ENCODE measurements around the gene MGAT2. TPM values are rescaled to one million over a fixed set of nuclear protein-coding genes. Genes with fewer than 3 reads are reported as not detected.
"Not testable (repeated sequence)": the region's sequence is repeated elsewhere in the genome, so short reads cannot be mapped to it uniquely, and the experiment has no call there.

MGAT2 gene
- total RNA-seq, 1 experiment from 2014 or later: 39.0 TPM

GRCh38 chr14:49598485-49599300 is 21.9 kb upstream of the MGAT2 start, which contains the start of gene LRR1:
Gene LRR1, plus strand, starts transcription at chr14:49598940. Its CDS starts 81 bp downstream, at chr14:49599021.
- peak; percentile 74 for DNase-seq (ENCODE audit: low read depth, low spot score)
- in situ Hi-C loops (cut with HindIII; ENCODE audit: low pct_unique_long_range_greater_than_20kb, low sequenced_read_pairs): no loop called here

- DNase-seq (ENCODE audit: low read depth, low spot score): no peak
- in situ Hi-C loops (cut with HindIII; ENCODE audit: low pct_unique_long_range_greater_than_20kb, low sequenced_read_pairs): no loop called here
These were observed 13.0 kb upstream of the MGAT2 start for GRCh38 chr14:49607583-49607982.

GRCh38 chr14:49612251-49612650 is 8.3 kb upstream of the MGAT2 start:
- no peak for DNase-seq (ENCODE audit: low read depth, low spot score)
- in situ Hi-C loops (cut with HindIII; ENCODE audit: low pct_unique_long_range_greater_than_20kb, low sequenced_read_pairs): no loop called here

GRCh38 chr14:49612671-49613070 is 7.9 kb upstream of the MGAT2 start:
- in situ Hi-C loops (cut with HindIII; ENCODE audit: low pct_unique_long_range_greater_than_20kb, low sequenced_read_pairs): no loop called here
- no peak for DNase-seq (ENCODE audit: low read depth, low spot score)

- in situ Hi-C loops (cut with HindIII; ENCODE audit: low pct_unique_long_range_greater_than_20kb, low sequenced_read_pairs): no loop called here
- no peak for DNase-seq (ENCODE audit: low read depth, low spot score)
These were observed 6.4 kb upstream of the MGAT2 start for GRCh38 chr14:49614196-49614595.

GRCh38 chr14:49615776-49616175 is 4.8 kb upstream of the MGAT2 start:
- DNase-seq (ENCODE audit: low read depth, low spot score): no peak
- in situ Hi-C loops (cut with HindIII; ENCODE audit: low pct_unique_long_range_greater_than_20kb, low sequenced_read_pairs): no loop called here

- in situ Hi-C loops (cut with HindIII; ENCODE audit: low pct_unique_long_range_greater_than_20kb, low sequenced_read_pairs): no loop called here
- DNase-seq (ENCODE audit: low read depth, low spot score): no peak
These were observed 2.6 kb upstream of the MGAT2 start for GRCh38 chr14:49617852-49618519.

- in situ Hi-C loops (cut with HindIII; ENCODE audit: low pct_unique_long_range_greater_than_20kb, low sequenced_read_pairs): not testable (repeated sequence)
These were observed 1.3 kb upstream of the MGAT2 start for GRCh38 chr14:49619273-49619672.

GRCh38 chr14:49619730-49620129 is 869 bp upstream of the MGAT2 start:
- DNase-seq (ENCODE audit: low read depth, low spot score): no peak
- in situ Hi-C loops (cut with HindIII; ENCODE audit: low pct_unique_long_range_greater_than_20kb, low sequenced_read_pairs): no loop called here

More at GRCh38 chr14:49619273-49619672, 1.3 kb upstream of the MGAT2 start:
- not testable (repeated sequence) for DNase-seq (ENCODE audit: low read depth, low spot score)

- DNase-seq (ENCODE audit: low read depth, low spot score): peak; percentile 40
- in situ Hi-C loops (cut with HindIII; ENCODE audit: low pct_unique_long_range_greater_than_20kb, low sequenced_read_pairs): no loop called here
These were observed 699 bp downstream of the MGAT2 start for GRCh38 chr14:49621114-49621881.

GRCh38 chr14:49622022-49622607 is 1.5 kb downstream of the MGAT2 start:
- in situ Hi-C loops (cut with HindIII; ENCODE audit: low pct_unique_long_range_greater_than_20kb, low sequenced_read_pairs): no loop called here
- DNase-seq (ENCODE audit: low read depth, low spot score): no peak

GRCh38 chr14:49623387-49623786 is 2.8 kb downstream of the MGAT2 start:
- in situ Hi-C loops (cut with HindIII; ENCODE audit: low pct_unique_long_range_greater_than_20kb, low sequenced_read_pairs): no loop called here
- no peak for DNase-seq (ENCODE audit: low read depth, low spot score)

GRCh38 chr14:49623941-49624839 is 3.6 kb downstream of the MGAT2 start:
- in situ Hi-C loops (cut with HindIII; ENCODE audit: low pct_unique_long_range_greater_than_20kb, low sequenced_read_pairs): no loop called here
- no peak for DNase-seq (ENCODE audit: low read depth, low spot score)

- in situ Hi-C loops (cut with HindIII; ENCODE audit: low pct_unique_long_range_greater_than_20kb, low sequenced_read_pairs): no loop called here
- peak; percentile 92 for DNase-seq (ENCODE audit: low read depth, low spot score)
These were observed 13.3 kb downstream of the MGAT2 start for GRCh38 chr14:49633640-49634546.

- DNase-seq (ENCODE audit: low read depth, low spot score): peak; percentile 66
- in situ Hi-C loops (cut with HindIII; ENCODE audit: low pct_unique_long_range_greater_than_20kb, low sequenced_read_pairs): no loop called here
These were observed 14.1 kb downstream of the MGAT2 start, which contains the start of gene DNAAF2 for GRCh38 chr14:49634547-49635334. Gene DNAAF2, minus strand, starts transcription at chr14:49635244. Its CDS starts 95 bp downstream, at chr14:49635149.
